Stimulated activated CD8-positive, alpha-beta memory T cell treated with anti-CD3 and anti-CD28 coated beads, Interleukin-7, amount 100 ng/mL, for 1 hour (primary cell): ENCODE data around the gene RPSA.
"Not testable (repeated sequence)": the region's sequence is repeated elsewhere in the genome, so short reads cannot be mapped to it uniquely, and the experiment has no call there.

Experiments
- DNase-seq, 2 donors: peaks; one replicate each; pipeline ENCODE4 v3.0.0-alpha.2; 2020; ENCODE audit warnings: low read depth in 2 of 2

The RPSA gene

GRCh38 chr3:39388741-39389248 is 17.7 kb upstream of the RPSA start:
- DNase-seq = no peak

- no peak for DNase-seq
These were observed 16.3 kb upstream of the RPSA start for GRCh38 chr3:39390181-39390580.

- DNase-seq = no peak
These were observed 9.8 kb upstream of the RPSA start for GRCh38 chr3:39396690-39397089.

GRCh38 chr3:39398700-39399099 is 7.8 kb upstream of the RPSA start:
- DNase-seq = no peak

- no peak for DNase-seq
These were observed 4.5 kb upstream of the RPSA start for GRCh38 chr3:39401983-39402382.

- DNase-seq = no peak
These were observed 1.4 kb upstream of the RPSA start for GRCh38 chr3:39404943-39405686.

- no peak for DNase-seq
These were observed 693 bp upstream of the RPSA start for GRCh38 chr3:39405687-39406367.

- no peak for DNase-seq
These were observed 724 bp downstream of the RPSA start for GRCh38 chr3:39407259-39407629.

- DNase-seq = no peak
These were observed 1.4 kb downstream of the RPSA start for GRCh38 chr3:39407773-39408492.

GRCh38 chr3:39408493-39409372 is 2.2 kb downstream of the RPSA start:
- no peak for DNase-seq

- no peak for DNase-seq
These were observed 3.1 kb downstream of the RPSA start for GRCh38 chr3:39409514-39410136.

GRCh38 chr3:39410893-39411292 is 4.4 kb downstream of the RPSA start:
- DNase-seq = no peak

GRCh38 chr3:39412668-39413260 is 6.2 kb downstream of the RPSA start:
- DNase-seq = no peak

- DNase-seq = no peak
These were observed 7.3 kb downstream of the RPSA start for GRCh38 chr3:39413691-39414420.

- DNase-seq = no peak
These were observed 7.9 kb downstream of the RPSA start for GRCh38 chr3:39414421-39414907.

- not testable (repeated sequence) for DNase-seq
These were observed 8.8 kb downstream of the RPSA start for GRCh38 chr3:39415302-39415701.

- DNase-seq = no peak
These were observed 9.5 kb downstream of the RPSA start for GRCh38 chr3:39415983-39416382.

- not testable (repeated sequence) for DNase-seq
These were observed 10.5 kb downstream of the RPSA start for GRCh38 chr3:39416998-39417397.

- DNase-seq = not testable (repeated sequence)
These were observed 12.2 kb downstream of the RPSA start for GRCh38 chr3:39418556-39419225.
